Epithelial cell of esophagus (primary cell): Measurements from ENCODE around the gene ZNF236.
"Not testable (repeated sequence)": the region's sequence is repeated elsewhere in the genome, so short reads cannot be mapped to it uniquely, and the experiment has no call there.

ENCODE experiments used
- DNase-seq: peaks from one replicate; pipeline ENCODE4 v3.0.0; 2010; ENCODE audit warnings: low read depth
- H3K4me3 ChIP-seq: 2 replicates; pipeline ENCODE4 v1.5.1; 2011; ENCODE audit warnings: mild to moderate bottlenecking, low read length, control low read depth
- TF ChIP-seq, protein P1 (sequence below): IDR thresholded peaks from 2 replicates; pipeline ENCODE4 v1.5.1; 2011; ENCODE audit warnings: low read depth, mild to moderate bottlenecking, low read length, control low read depth, inconsistent platforms; ENCODE audit not compliant: insufficient read depth; ENCODE audit errors: missing control alignments

ZNF236 gene

GRCh38 chr18:76806301-76806700, 16.1 kb upstream of the ZNF236 start:
- peak; percentile 96 for DNase-seq
- H3K4me3 ChIP-seq: no peak overlapping the region
- TF ChIP-seq, protein P1, sequence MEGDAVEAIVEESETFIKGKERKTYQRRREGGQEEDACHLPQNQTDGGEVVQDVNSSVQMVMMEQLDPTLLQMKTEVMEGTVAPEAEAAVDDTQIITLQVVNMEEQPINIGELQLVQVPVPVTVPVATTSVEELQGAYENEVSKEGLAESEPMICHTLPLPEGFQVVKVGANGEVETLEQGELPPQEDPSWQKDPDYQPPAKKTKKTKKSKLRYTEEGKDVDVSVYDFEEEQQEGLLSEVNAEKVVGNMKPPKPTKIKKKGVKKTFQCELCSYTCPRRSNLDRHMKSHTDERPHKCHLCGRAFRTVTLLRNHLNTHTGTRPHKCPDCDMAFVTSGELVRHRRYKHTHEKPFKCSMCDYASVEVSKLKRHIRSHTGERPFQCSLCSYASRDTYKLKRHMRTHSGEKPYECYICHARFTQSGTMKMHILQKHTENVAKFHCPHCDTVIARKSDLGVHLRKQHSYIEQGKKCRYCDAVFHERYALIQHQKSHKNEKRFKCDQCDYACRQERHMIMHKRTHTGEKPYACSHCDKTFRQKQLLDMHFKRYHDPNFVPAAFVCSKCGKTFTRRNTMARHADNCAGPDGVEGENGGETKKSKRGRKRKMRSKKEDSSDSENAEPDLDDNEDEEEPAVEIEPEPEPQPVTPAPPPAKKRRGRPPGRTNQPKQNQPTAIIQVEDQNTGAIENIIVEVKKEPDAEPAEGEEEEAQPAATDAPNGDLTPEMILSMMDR: no peak

DNA sequence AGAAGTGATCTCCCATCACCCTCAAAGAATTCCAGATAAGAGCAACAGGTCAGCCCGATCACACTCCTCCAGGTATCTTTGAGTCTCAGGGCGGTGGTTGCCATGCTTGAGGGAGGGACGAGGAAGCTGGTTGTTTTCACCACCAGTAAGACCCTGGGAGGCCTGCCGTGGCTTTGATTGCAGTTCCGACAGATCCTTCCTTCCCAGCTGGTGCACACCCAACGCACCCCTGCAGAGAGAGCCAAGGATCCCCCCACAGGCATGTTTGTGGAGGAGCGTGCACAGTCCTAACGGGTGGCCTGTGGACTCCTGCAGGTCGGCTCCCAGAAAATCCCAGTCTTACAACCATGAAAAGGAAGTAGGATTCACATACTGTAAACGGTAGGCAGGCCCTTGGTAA, 13.8 kb upstream of the ZNF236 start:
- no peak overlapping the region for H3K4me3 ChIP-seq
- no peak for DNase-seq
- TF ChIP-seq, protein P1: no peak

- not testable (repeated sequence) for DNase-seq
Measured at GRCh38 chr18:76811530-76811929, 10.8 kb upstream of the ZNF236 start.

DNA sequence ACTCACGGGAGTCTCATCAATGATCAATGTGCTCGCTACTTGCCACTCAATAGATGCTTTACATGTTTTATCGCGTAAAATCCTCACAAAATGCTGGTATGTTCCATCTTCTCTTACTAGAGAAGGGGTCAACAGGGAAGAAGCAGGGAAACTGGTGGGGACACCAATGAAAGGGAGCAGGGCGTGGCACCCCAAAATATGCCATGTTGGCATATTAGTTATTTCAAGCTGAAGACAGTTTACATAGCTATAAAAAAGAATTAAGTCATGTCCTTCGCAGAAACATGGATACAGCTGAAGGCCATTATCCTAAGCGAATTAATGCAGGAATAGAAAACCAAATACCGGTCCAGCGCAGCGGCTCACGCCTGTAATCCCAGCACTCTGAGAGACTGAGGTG, 8.1 kb upstream of the ZNF236 start:
- no peak for DNase-seq
- no peak overlapping the region for H3K4me3 ChIP-seq
- TF ChIP-seq, protein P1: no peak

More at GRCh38 chr18:76811530-76811929, 10.8 kb upstream of the ZNF236 start:
- not testable (repeated sequence) for H3K4me3 ChIP-seq

DNA sequence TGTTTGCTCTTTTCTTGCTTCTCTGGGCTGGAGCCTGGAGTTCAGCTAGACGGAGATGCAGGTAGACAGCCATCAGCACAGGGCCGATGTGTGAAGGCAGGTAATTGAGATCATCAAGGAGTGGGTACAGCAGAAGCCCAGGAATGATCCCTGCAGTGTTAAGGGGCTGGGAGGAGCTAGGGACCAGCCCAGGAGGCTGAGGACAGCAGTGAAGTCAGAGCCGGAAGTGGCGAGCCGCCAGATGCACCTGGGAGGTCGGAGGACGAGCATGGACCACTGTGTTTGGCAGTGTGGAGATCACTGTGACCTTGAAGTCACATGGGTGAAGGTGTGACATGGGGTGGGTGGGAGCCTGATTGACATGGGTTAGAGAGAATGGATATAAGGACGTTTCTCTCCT, 6.2 kb upstream of the ZNF236 start:
- TF ChIP-seq, protein P1: no peak
- no peak for DNase-seq
- no peak overlapping the region for H3K4me3 ChIP-seq

- TF ChIP-seq, protein P1: no peak
- DNase-seq: no peak
- H3K4me3 ChIP-seq: no peak overlapping the region
Measured at GRCh38 chr18:76817888-76818611, 4.3 kb upstream of the ZNF236 start.

GRCh38 chr18:76819411-76820136, 2.8 kb upstream of the ZNF236 start:
- TF ChIP-seq, protein P1: no peak
- H3K4me3 ChIP-seq: no peak overlapping the region
- DNase-seq: peak; percentile 5
